Keratinocyte (primary cell): Measurements from ENCODE around the gene PACS2. TPM values are rescaled to one million over a fixed set of nuclear protein-coding genes. Genes with fewer than 3 reads are reported as not detected.

Source experiments
- DNase-seq: peaks from one replicate; pipeline ENCODE4 v3.0.0-alpha.2; 2011; ENCODE audit warnings: low read depth, missing footprints, low spot score
- FAIRE-seq: peaks from 2 replicates; lab custom pipeline; 2011; peaks lifted over from hg19 to GRCh38; lab: Jason Lieb, UNC
- H2AFZ ChIP-seq: 2 replicates; pipeline ENCODE4 v1.6.0; 2012; ENCODE audit warnings: low read length, control low read depth, inconsistent platforms; ENCODE audit not compliant: control insufficient read depth
- H3K27ac ChIP-seq: 2 replicates; pipeline ENCODE4 v1.5.1; 2011; ENCODE audit warnings: low read length; ENCODE audit not compliant: control insufficient read depth, insufficient read depth
- H3K27me3 ChIP-seq: 3 replicates; pipeline ENCODE4 v1.6.0; 2011; ENCODE audit warnings: low read length; ENCODE audit not compliant: control insufficient read depth, insufficient read depth; ENCODE audit errors: extremely low read depth
- H3K36me3 ChIP-seq, 2 experiments: 2 replicates in 1 of 2; 3 replicates in 1 of 2; pipeline ENCODE4 v1.5.1; 2011; ENCODE audit warnings: low read length in 2 of 2, mild to moderate bottlenecking in 1 of 2; ENCODE audit not compliant: control insufficient read depth in 2 of 2, insufficient read depth in 2 of 2; ENCODE audit errors: extremely low read depth in 1 of 2
- H3K4me1 ChIP-seq: 3 replicates; pipeline ENCODE4 v1.5.1; 2011; ENCODE audit warnings: low read length; ENCODE audit not compliant: control insufficient read depth, insufficient read depth; ENCODE audit errors: extremely low read depth
- H3K4me2 ChIP-seq: 3 replicates; pipeline ENCODE4 v1.6.0; 2011; ENCODE audit warnings: low read depth, low read length; ENCODE audit not compliant: control insufficient read depth, insufficient read depth; ENCODE audit errors: extremely low read depth
- H3K4me3 ChIP-seq, 3 experiments: fragments of 200-600 bp in 1 of 3; sonication (generic) in 1 of 3; 2 replicates in 2 of 3; 3 replicates in 1 of 3; pipeline ENCODE4 v1.5.1; 2011 to 2016; ENCODE audit warnings: low read length in 3 of 3, mild to moderate bottlenecking in 3 of 3, control low read depth in 2 of 3, inconsistent platforms in 1 of 3, low read depth in 1 of 3, mixed read lengths in 1 of 3, mixed run types in 1 of 3, moderate library complexity in 1 of 3; ENCODE audit not compliant: control insufficient read depth in 2 of 3, insufficient read depth in 2 of 3; ENCODE audit errors: extremely low read depth in 1 of 3
- H3K79me2 ChIP-seq: 2 replicates; pipeline ENCODE4 v1.6.0; 2012; ENCODE audit warnings: low read length; ENCODE audit not compliant: control insufficient read depth, insufficient read depth
- H3K9ac ChIP-seq: 3 replicates; pipeline ENCODE4 v1.6.0; 2011; ENCODE audit warnings: low read length; ENCODE audit not compliant: control insufficient read depth, insufficient read depth; ENCODE audit errors: extremely low read depth
- H3K9me1 ChIP-seq: 3 replicates; pipeline ENCODE4 v1.6.0; 2011; ENCODE audit warnings: low read length; ENCODE audit not compliant: control insufficient read depth, insufficient read depth; ENCODE audit errors: extremely low read depth
- H3K9me3 ChIP-seq: 2 replicates; pipeline ENCODE4 v1.5.1; 2012; ENCODE audit warnings: low read depth, low read length; ENCODE audit not compliant: control insufficient read depth
- H4K20me1 ChIP-seq: 3 replicates; pipeline ENCODE4 v1.6.0; 2011; ENCODE audit warnings: low read length; ENCODE audit not compliant: control insufficient read depth, insufficient read depth; ENCODE audit errors: extremely low read depth
- CTCF ChIP-seq, 3 experiments: IDR thresholded peaks in 1 of 3; conservative IDR thresholded peaks in 1 of 3; optimal IDR thresholded peaks in 1 of 3; 2 replicates in 2 of 3; 3 replicates in 1 of 3; pipeline versions ENCODE3 to v1.5.1; 2011; ENCODE audit warnings: low read length in 3 of 3, mild to moderate bottlenecking in 3 of 3, moderate library complexity in 2 of 3, control low read depth in 1 of 3, inconsistent platforms in 1 of 3; ENCODE audit not compliant: insufficient read depth in 2 of 3; ENCODE audit errors: extremely low read depth in 1 of 3
- EZH2 ChIP-seq: IDR thresholded peaks from one replicate; pipeline ENCODE4 v1.6.1; 2012; ENCODE audit warnings: inconsistent platforms, mild to moderate bottlenecking, low read length, moderate library complexity
- dilution Hi-C: fragments of 300-500 bp; cut with MboI; formaldehyde crosslinking; loops from one replicate; pipeline ENCODE4 v1.7.0; 2020; ENCODE audit warnings: low sequenced_read_pairs; ENCODE audit not compliant: extremely low pct_ligation_motif_present
- polyA plus RNA-seq, 5 experiments: library from polyadenylated mRNA; depleted of rRNA in 3 of 5; stranded (reverse) in 3 of 5; stranded (forward) in 1 of 5; unstranded in 1 of 5; fragments of >200 nt; gene quantifications; 1 replicate in 1 of 5; 2 replicates in 3 of 5; 3 replicates in 1 of 5; pipeline versions ENCODE4 v1.2.1 to v1.2.3, GENCODE V29; 2011 to 2012; ENCODE audit warnings: missing spikeins in 2 of 5, low read depth in 1 of 5, low replicate concordance in 1 of 5

PACS2 gene
- polyA plus RNA-seq, 1 donor (not counting 4 experiments of a cell fraction or from before 2014, with no cell fraction given) = 11.8 TPM

GRCh38 chr14:105283028-105283427 is 31.5 kb upstream of the PACS2 start:
- Histone ChIP-seq H3K9me1 (no peaks in the 10 kb centered on the region), H3K4me1 (no peaks in the 10 kb centered on the region), H3K9me3 (no peaks in the 10 kb centered on the region), H3K9ac (no peak overlapping the region), H4K20me1 (peaks cover 10% of the 10 kb centered on the region), H3K79me2 (peaks cover 44% of the 10 kb centered on the region), H3K36me3 (peaks cover 2 to 6% of the 10 kb centered on the region in 2 experiments), H3K4me2 (no peak overlapping the region), H3K27me3 (no peaks in the 10 kb centered on the region), H2AFZ (no peak overlapping the region), H3K27ac (no peak overlapping the region), H3K4me3 (no peak overlapping the region)
- dilution Hi-C loops = no loop called here
- FAIRE-seq = no peak
- TF ChIP-seq EZH2 = no peak
- TF ChIP-seq CTCF (optimal IDR thresholded peaks at IDR 0.05 in 1 of 3, IDR thresholded peaks at IDR 0.05 in 1 of 3, conservative IDR thresholded peaks at IDR 0.05 in 1 of 3; ENCODE audit: extremely low read depth in 1 of 3, insufficient read depth in 2 of 3, low read length in 3 of 3) = no peak
- DNase-seq = no peak

- FAIRE-seq (no peak), DNase-seq (no peak)
- no peak overlapping the region for H3K4me2 ChIP-seq
- TF ChIP-seq EZH2 = no peak
- TF ChIP-seq CTCF (optimal IDR thresholded peaks at IDR 0.05 in 1 of 3, IDR thresholded peaks at IDR 0.05 in 1 of 3, conservative IDR thresholded peaks at IDR 0.05 in 1 of 3; ENCODE audit: extremely low read depth in 1 of 3, insufficient read depth in 2 of 3, low read length in 3 of 3) = no peak
- H4K20me1 ChIP-seq = peaks cover 10% of the 10 kb centered on the region
- no peaks in the 10 kb centered on the region for H3K4me1 ChIP-seq
- no peak overlapping the region for H3K27ac ChIP-seq
- no peaks in the 10 kb centered on the region for H3K9me3 ChIP-seq
- peaks cover 2 to 6% of the 10 kb centered on the region in 2 experiments for H3K36me3 ChIP-seq
- no peak overlapping the region for H2AFZ ChIP-seq
- no peaks in the 10 kb centered on the region for H3K27me3 ChIP-seq
- no peaks in the 10 kb centered on the region for H3K9me1 ChIP-seq
- H3K4me3 ChIP-seq = no peak overlapping the region
- peaks cover 41% of the 10 kb centered on the region for H3K79me2 ChIP-seq
- dilution Hi-C loops = no loop called here
- no peak overlapping the region for H3K9ac ChIP-seq
These were observed 30.6 kb upstream of the PACS2 start for GRCh38 chr14:105283899-105284298.
